HepG2 (cell line): ENCODE results near the gene COPA. TPM values are rescaled to one million over a fixed set of nuclear protein-coding genes. Genes with fewer than 3 reads are reported as not detected.

Source experiments
- ATAC-seq: fragments of 200-7000 bp; cut with Tn5 transposase; 3 replicates; pipeline ENCODE4 v1.9.1; 2020; ENCODE audit warnings: mild to moderate bottlenecking, moderate library complexity
- BruUV-seq: library from RNA; stranded (reverse); fragments of 400-500 nt; replicated peaks from 2 replicates; lab custom pipeline; 2021; lab: Mats Ljungman, UMichigan
- CTCF ChIA-PET: fragments of 300-600 bp; formaldehyde crosslinking; extraction: SDS; loops from one replicate; lab custom pipeline; 2021; ENCODE audit warnings: low total read pairs, inconsistent platforms, low intra/inter-chr PET ratio; lab: Yijun Ruan, JAX
- POLR2A ChIA-PET: fragments of 350-600 bp; sonication (Branson Sonifier 250); formaldehyde crosslinking; loops from one replicate; lab custom pipeline; 2020; ENCODE audit warnings: antibody characterized with exemption, inconsistent platforms; lab: Yijun Ruan, JAX
- DNase-seq: peaks from one replicate; pipeline ENCODE4 v3.0.0-alpha.2; 2015; ENCODE audit warnings: low spot score
- FAIRE-seq: peaks from 3 replicates; lab custom pipeline; 2011; peaks lifted over from hg19 to GRCh38; lab: Jason Lieb, UNC
- H2AFZ ChIP-seq: one replicate; pipeline ENCODE4 v1.6.1; 2011; ENCODE audit warnings: low read length, inconsistent platforms
- H3K27ac ChIP-seq: fragments of 300-600 bp; 3 replicates; pipeline ENCODE4 v1.8.0; 2011; ENCODE audit warnings: mixed run types, mild to moderate bottlenecking, mixed read lengths, low read length, inconsistent platforms; ENCODE audit not compliant: insufficient read depth; ENCODE audit errors: extremely low read length
- H3K27me3 ChIP-seq, 2 experiments: fragments of 200-600 bp in 1 of 2; 2 replicates in 1 of 2; 3 replicates in 1 of 2; pipeline versions ENCODE4 v1.6.0 to v1.8.0; 2011; ENCODE audit warnings: low read length in 2 of 2, mild to moderate bottlenecking in 2 of 2, moderate library complexity in 2 of 2, inconsistent platforms in 1 of 2; ENCODE audit not compliant: insufficient read depth in 2 of 2, control insufficient read depth in 1 of 2
- H3K36me3 ChIP-seq, 2 experiments: fragments of 200-600 bp in 1 of 2; replicated peaks in 1 of 2; 2 replicates in 1 of 2; 3 replicates in 1 of 2; pipeline versions ENCODE4 v1.5.1 to v1.8.0; 2011; ENCODE audit warnings: low read length in 2 of 2, inconsistent platforms in 1 of 2; ENCODE audit not compliant: insufficient read depth in 2 of 2, control insufficient read depth in 1 of 2
- H3K4me1 ChIP-seq: 2 replicates; pipeline ENCODE4 v1.5.1; 2012; ENCODE audit warnings: low read length, inconsistent platforms; ENCODE audit not compliant: insufficient read depth
- H3K4me2 ChIP-seq: 2 replicates; pipeline ENCODE4 v1.6.0; 2011; ENCODE audit warnings: low read depth, low read length, inconsistent platforms
- H3K4me3 ChIP-seq, 3 experiments: fragments of 200-600 bp in 1 of 3; sonication (generic), shearing (Covaris generic) in 1 of 3; replicated peaks in 1 of 3; 2 replicates each; pipeline ENCODE4 v1.5.1; 2011 to 2016; ENCODE audit warnings: low read length in 3 of 3, inconsistent platforms in 2 of 3, low read depth in 2 of 3, mild to moderate bottlenecking in 2 of 3, control low read depth in 1 of 3, mixed read lengths in 1 of 3; ENCODE audit not compliant: insufficient read depth in 1 of 3
- H3K79me2 ChIP-seq: one replicate; pipeline ENCODE4 v1.6.1; 2011; ENCODE audit warnings: low read length, inconsistent platforms; ENCODE audit not compliant: insufficient read depth
- H3K9ac ChIP-seq: 2 replicates; pipeline ENCODE4 v1.6.0; 2011; ENCODE audit warnings: mild to moderate bottlenecking, low read depth, low read length, inconsistent platforms; ENCODE audit not compliant: insufficient read depth
- H3K9me3 ChIP-seq: 2 replicates; pipeline ENCODE4 v1.5.1; 2012; ENCODE audit warnings: mild to moderate bottlenecking, low read length
- H4K20me1 ChIP-seq: 2 replicates; pipeline ENCODE4 v1.6.0; 2011; ENCODE audit warnings: inconsistent platforms, mild to moderate bottlenecking, low read length, moderate library complexity; ENCODE audit not compliant: insufficient read depth
- MIXL1 ChIP-seq: IDR thresholded peaks from 2 replicates; pipeline ENCODE4 v1.6.1; 2016
- SMARCC2 ChIP-seq: fragments of 450-650 bp; IDR thresholded peaks from 2 replicates; pipeline ENCODE4 v1.6.1; 2017; ENCODE audit warnings: antibody characterized with exemption, mild to moderate bottlenecking
- SMYD3 ChIP-seq: sonication (generic); formaldehyde crosslinking; IDR thresholded peaks from 2 replicates; pipeline ENCODE4 v1.8.1; 2023; ENCODE audit warnings: mild to moderate bottlenecking, missing genetic modification reagents
- THYN1 ChIP-seq: sonication (generic); formaldehyde crosslinking; IDR thresholded peaks from 2 replicates; pipeline ENCODE4 v1.8.1; 2023; ENCODE audit warnings: low read depth, mild to moderate bottlenecking, moderate library complexity, missing genetic modification reagents, borderline replicate concordance
- ZFP90 ChIP-seq: sonication (generic); formaldehyde crosslinking; IDR thresholded peaks from 2 replicates; pipeline ENCODE4 v1.8.0; 2022; ENCODE audit warnings: missing genetic modification reagents, mild to moderate bottlenecking, inconsistent platforms, borderline replicate concordance
- ZNF121 ChIP-seq: sonication (generic); formaldehyde crosslinking; IDR thresholded peaks from 2 replicates; pipeline ENCODE4 v1.5.0; 2020; ENCODE audit warnings: mild to moderate bottlenecking, missing genetic modification reagents
- WGBS: methylation state at CpG from one replicate; pipeline ENCODE4 v1.1.6; 2017; ENCODE audit warnings: low lambda C conversion rate; 5-methylcytosine and 5-hydroxymethylcytosine counted together
- in situ Hi-C: cut with HindIII; loops from 2 replicates; pipeline ENCODE4 v1.10.0; 2017; ENCODE audit warnings: low pct_unique_long_range_greater_than_20kb; ENCODE audit not compliant: extremely low pct_ligation_motif_present
- intact Hi-C: fragments of 100-400 bp; cut with micrococcal nuclease; formaldehyde crosslinking; loops from one replicate; pipeline ENCODE4 v1.10.0; 2022; ENCODE audit not compliant: unreplicated experiment
- polyA plus RNA-seq, 8 experiments: library from polyadenylated mRNA; depleted of rRNA in 3 of 8; stranded (reverse) in 7 of 8; unstranded in 1 of 8; fragments of >200 nt; fragmentation: Illumina TruSeq in 4 of 8; extraction: Trizol in 4 of 8; gene quantifications; 2 replicates each; pipeline versions ENCODE4 v1.2.1 to v1.2.3, GENCODE V29; 2011 to 2016; ENCODE audit warnings: low read depth in 4 of 8, missing spikeins in 1 of 8, mixed read lengths in 1 of 8; ENCODE audit not compliant: insufficient read depth in 1 of 8
- total RNA-seq, 5 experiments: library from RNA; depleted of rRNA; stranded (reverse); fragments of >200 nt; fragmentation: Illumina TruSeq; extraction: Trizol; gene quantifications; 2 replicates each; pipeline ENCODE4 v1.2.3, GENCODE V29; 2016; ENCODE audit warnings: low read depth in 1 of 5
- TF ChIP-seq, protein P1 (sequence below): sonication (generic); formaldehyde crosslinking; IDR thresholded peaks from 2 replicates; pipeline ENCODE4 v1.8.0; 2022; ENCODE audit warnings: mild to moderate bottlenecking, missing genetic modification reagents; ENCODE audit not compliant: insufficient replicate concordance

COPA gene
- total and polyA plus RNA-seq, 2 of the 13 experiments (the other 11 are each of a cell fraction or from before 2014, with no cell fraction given) = 160 to 197 TPM

- POLR2A ChIA-PET = interaction anchor here (1.1 kb wide), 1 partner anchor 13 kb away, joined by 4 read pairs; no protein-coding TSS in a partner anchor
- no peaks in the 10 kb centered on the region for H3K79me2 ChIP-seq
- no TSS peak for BruUV-seq
- no peak overlapping the region for H3K4me2 ChIP-seq
- H3K4me1 ChIP-seq = peaks cover 10% of the 10 kb centered on the region
- no peak for DNase-seq
- no peaks in the 10 kb centered on the region for H3K9me3 ChIP-seq
- H2AFZ ChIP-seq = no peak overlapping the region
- no peak for ATAC-seq
- TF ChIP-seq THYN1 = no peak
- TF ChIP-seq, all 625 proteins: peak for 0
- Histone ChIP-seq H3K9ac (no peak overlapping the region), H3K4me3 (no peak overlapping the region), H3K27me3 (no peaks in the 10 kb centered on the region; a peak in 2 of 5 replicates), H3K27ac (no peak overlapping the region), H3K36me3 (no peaks in the 10 kb centered on the region), H4K20me1 (no peaks in the 10 kb centered on the region)
- intact Hi-C loops (loop anchor here (10.0 kb wide), 1 partner anchor 176 kb away; the partner anchor contains the start of gene CASQ1), in situ Hi-C loops (no loop called here)
- no peak for FAIRE-seq
- CTCF ChIA-PET = no interaction called here
- 81% methylated on average over 23 of the region's 42 CpGs for WGBS
Measured at GRCh38 chr1:160370561-160371345, 27.7 kb upstream of the COPA start.

DNA sequence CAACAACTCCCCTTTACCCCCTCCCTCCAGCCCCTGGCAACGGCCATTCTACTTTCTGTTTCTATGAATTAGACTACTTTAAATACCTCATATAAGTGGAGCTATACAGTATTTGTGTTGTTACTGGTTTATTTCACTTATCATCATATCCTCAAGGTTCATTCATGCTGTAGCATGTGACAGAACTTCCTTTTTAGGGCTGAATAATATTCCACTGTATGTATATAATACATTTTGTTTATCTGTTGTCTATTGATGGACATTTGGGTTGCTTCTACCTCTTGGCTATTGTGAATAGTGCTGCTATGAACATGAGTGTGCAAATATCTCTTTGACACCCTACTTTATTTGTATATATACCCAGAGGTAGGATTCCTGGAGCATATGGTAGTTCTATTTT lies 26.0 kb upstream of the COPA start:
- ATAC-seq (no peak), FAIRE-seq (no peak), DNase-seq (no peak)
- Histone ChIP-seq H3K4me1 (peaks cover 9% of the 10 kb centered on the region), H3K9ac (no peak overlapping the region), H2AFZ (no peak overlapping the region), H3K27me3 (no peaks in the 10 kb centered on the region), H4K20me1 (no peaks in the 10 kb centered on the region), H3K4me2 (no peak overlapping the region), H3K9me3 (no peaks in the 10 kb centered on the region), H3K4me3 (no peak overlapping the region), H3K36me3 (no peaks in the 10 kb centered on the region), H3K79me2 (no peaks in the 10 kb centered on the region), H3K27ac (no peak overlapping the region)
- BruUV-seq = no TSS peak
- in situ Hi-C loops (no loop called here), intact Hi-C loops (no loop called here)
- WGBS = 18% methylated on average over 1 of the region's 1 CpG
- CTCF ChIA-PET = no interaction called here
- TF ChIP-seq ZNF121 (CRISPR knock-in tag) (no peak), SMYD3 (CRISPR knock-in tag) (no peak), ZFP90 (CRISPR knock-in tag) (no peak), MIXL1 (CRISPR knock-in tag) (no peak), SMARCC2 (no peak)
- TF ChIP-seq, protein P1, sequence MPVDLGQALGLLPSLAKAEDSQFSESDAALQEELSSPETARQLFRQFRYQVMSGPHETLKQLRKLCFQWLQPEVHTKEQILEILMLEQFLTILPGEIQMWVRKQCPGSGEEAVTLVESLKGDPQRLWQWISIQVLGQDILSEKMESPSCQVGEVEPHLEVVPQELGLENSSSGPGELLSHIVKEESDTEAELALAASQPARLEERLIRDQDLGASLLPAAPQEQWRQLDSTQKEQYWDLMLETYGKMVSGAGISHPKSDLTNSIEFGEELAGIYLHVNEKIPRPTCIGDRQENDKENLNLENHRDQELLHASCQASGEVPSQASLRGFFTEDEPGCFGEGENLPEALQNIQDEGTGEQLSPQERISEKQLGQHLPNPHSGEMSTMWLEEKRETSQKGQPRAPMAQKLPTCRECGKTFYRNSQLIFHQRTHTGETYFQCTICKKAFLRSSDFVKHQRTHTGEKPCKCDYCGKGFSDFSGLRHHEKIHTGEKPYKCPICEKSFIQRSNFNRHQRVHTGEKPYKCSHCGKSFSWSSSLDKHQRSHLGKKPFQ (CRISPR knock-in tag) = no peak
- POLR2A ChIA-PET = no interaction called here
